Effector CD4-positive, alpha-beta T cell (primary cell): ENCODE results near the gene H2AZ2.
"Not testable (repeated sequence)": the region's sequence is repeated elsewhere in the genome, so short reads cannot be mapped to it uniquely, and the experiment has no call there.

ENCODE experiments used
- DNase-seq: peaks from one replicate; pipeline ENCODE4 v3.0.0-alpha.2; 2020

Gene H2AZ2

DNA sequence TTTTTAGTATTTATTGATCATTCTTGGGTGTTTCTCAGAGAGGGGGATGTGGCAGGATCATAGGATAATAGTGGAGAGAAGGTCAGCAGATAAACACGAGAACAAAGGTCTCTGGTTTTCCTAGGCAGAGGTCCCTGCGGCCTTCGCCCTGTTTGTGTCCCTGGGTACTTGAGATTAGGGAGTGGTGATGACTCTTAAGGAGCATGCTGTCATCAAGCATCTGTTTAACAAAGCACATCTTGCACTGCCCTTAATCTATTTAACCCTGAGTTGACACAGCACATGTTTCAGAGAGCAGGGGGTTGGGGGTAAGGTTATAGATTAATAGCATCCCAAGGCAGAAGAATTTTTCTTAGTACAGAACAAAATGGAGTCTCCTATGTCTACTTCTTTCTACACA, 22.4 kb upstream of the H2AZ2 start:
- DNase-seq = not testable (repeated sequence)

DNA sequence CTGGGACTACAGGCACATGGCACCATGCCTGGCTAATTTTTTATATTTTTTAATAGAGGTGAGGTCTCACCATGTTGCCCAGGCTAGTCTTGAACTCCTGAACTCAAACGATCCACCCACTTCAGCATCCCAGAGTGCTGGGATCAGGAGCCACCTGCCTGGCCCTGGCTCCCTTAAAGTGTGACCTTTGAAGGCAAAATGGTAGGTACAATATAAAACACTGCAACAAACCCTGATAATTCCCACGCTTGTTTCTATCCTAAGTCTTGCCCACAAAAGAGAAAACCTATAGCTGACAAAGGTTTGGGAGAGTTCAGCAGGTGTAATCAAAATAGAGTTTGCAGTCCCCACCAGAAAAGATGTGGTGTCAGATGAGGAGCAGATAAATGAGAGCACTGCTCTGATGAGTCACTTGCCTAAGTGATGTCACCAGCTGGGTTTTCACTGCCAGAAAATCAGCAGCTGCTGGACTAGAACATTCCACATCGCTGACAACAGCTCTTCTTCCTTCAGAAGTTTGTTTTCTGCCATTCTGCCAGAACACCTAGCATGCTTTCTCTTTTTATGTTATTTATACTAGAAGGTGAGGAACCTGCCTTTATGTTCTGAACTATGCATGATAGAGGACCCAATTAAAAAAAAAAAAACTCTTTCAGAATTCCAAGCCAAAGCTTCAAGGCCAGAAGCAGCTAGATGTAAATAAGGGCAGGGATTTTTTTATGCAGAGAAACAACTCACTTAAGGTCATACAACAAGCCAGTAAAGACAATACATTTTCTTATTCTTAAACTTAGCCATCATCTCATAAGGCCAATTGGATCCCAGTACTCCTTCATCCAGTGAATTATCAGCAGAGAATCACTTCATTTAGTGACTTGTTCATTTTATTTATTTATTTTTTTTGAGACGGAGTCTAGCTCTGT, 19.4 kb upstream of the H2AZ2 start:
- DNase-seq = no peak

DNA sequence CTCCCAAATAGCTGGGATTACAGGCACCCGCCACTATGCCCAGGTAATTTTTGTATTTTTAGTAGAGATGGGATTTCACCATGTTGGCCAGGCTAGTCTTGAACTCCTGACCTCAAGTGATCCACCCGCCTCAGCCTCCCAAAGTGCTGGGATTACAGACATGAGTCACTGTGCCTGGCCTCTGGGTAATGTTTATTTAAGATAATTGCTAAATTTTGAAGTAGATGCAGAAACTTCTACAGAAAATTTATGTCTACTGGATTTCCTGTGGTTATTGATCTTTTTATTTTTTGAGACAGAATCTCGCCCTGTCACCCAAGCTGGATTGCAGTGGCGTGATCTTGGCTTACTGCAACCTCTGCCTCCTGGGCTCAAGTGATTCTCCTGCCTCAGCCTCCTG, 14.1 kb upstream of the H2AZ2 start:
- DNase-seq = not testable (repeated sequence)

GRCh38 chr7:44858161-44858560, 10.3 kb upstream of the H2AZ2 start:
- no peak for DNase-seq

GRCh38 chr7:44854644-44855364, 6.9 kb upstream of the H2AZ2 start:
- DNase-seq = no peak

DNA sequence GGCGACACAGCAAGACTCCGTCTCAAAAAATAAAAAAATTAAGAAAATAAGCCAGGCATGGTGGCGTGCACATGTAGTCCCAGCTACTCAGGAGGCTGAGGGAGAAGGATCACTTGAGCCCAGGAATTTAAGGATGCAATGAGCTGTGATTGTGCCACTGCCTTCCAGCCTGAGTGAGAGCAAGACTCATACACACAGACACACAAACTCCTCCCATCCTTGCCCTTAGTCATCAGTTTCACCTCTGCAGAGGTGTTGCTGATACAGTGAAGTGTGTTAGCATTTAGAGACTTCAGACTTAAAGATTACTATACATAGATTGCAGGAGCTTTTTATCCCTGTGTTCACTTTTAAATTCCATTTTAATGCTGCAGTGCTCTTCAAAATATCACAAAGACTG, 5.5 kb upstream of the H2AZ2 start:
- no peak for DNase-seq

- DNase-seq = no peak
Measured at GRCh38 chr7:44852590-44852989, 4.7 kb upstream of the H2AZ2 start.

- no peak for DNase-seq
Measured at GRCh38 chr7:44849885-44850544, 2.1 kb upstream of the H2AZ2 start.

- no peak for DNase-seq
Measured at GRCh38 chr7:44849259-44849884, 1.5 kb upstream of the H2AZ2 start.

- DNase-seq = peak; percentile 71
Measured at GRCh38 chr7:44847509-44847919, 373 bp downstream of the H2AZ2 start.

DNA sequence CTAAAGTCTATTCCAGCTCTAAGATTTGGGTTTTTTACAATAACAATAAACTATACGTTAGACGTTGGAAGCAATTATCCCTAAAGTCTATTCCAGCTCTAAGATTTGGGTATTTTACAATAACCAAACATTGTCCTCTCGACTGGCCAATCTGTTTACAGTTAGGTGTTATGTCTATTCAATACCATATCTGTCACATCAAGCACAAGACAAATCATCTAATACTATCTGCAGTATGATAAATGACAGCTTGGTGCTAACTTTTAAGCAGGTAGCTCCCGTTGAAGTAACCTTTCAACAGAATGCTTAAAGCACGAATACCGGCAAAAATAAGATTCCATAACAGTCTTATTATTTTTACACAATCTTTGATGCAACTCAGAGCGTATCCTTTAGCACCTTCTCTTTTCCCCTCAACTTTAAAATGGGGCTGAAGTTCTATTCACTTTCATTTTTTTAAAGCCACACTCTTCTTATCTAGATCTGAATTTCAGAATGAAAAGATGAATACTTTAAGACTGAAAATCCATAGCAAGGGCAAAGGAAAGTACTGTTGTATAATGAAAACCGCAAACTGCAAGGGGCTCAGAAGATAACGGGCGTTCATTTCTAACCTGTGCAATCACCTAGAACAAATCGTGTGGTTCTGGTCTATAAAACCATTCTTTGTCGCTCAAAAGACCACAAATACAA, 925 bp downstream of the H2AZ2 start:
- no peak for DNase-seq

- DNase-seq = peak; percentile 8
Measured at GRCh38 chr7:44846390-44846789, 1.5 kb downstream of the H2AZ2 start.

DNA sequence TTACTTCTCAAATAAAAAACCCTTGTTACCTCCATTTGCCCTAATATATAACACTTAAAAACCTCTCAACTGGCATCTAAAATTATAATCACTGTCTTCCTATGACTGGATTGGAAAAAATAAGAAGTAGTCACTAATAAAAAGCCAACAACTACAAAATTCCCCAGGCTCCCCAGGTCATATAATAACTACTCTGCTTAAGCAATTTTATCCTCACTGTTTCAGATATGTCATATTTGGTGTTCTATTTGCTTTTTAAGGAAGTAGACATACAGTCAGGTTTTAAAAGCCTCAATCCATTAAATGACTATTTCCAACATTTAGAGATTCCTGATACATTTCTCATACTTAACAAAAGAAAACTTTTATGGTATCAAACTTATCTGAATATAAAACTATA, 2.4 kb downstream of the H2AZ2 start:
- no peak for DNase-seq

GRCh38 chr7:44843440-44843839, 4.4 kb downstream of the H2AZ2 start:
- not testable (repeated sequence) for DNase-seq

GRCh38 chr7:44842675-44843074, 5.2 kb downstream of the H2AZ2 start:
- not testable (repeated sequence) for DNase-seq

- no peak for DNase-seq
Measured at GRCh38 chr7:44838751-44839150, 9.1 kb downstream of the H2AZ2 start.

DNA sequence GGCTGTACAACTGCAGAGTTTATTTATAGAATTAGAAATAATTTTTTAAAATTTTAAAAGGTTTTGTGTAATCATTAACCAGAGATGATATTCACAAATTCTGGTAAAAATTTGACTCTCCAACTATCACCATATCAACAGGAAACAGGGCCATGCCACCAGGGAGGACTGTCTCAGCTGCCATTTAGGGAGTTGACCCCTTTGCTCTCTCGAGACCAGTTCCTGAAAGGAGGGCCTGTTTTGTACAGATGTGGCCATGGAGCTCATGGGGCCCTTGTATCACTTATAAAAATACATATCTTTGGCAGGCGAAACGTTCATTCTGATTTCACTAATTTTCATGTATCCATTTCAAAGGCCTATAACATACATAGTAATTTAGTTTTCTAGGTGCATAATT, 20.3 kb downstream of the H2AZ2 start:
- no peak for DNase-seq

- DNase-seq = no peak
Measured at GRCh38 chr7:44824894-44825526, 22.9 kb downstream of the H2AZ2 start.

DNA sequence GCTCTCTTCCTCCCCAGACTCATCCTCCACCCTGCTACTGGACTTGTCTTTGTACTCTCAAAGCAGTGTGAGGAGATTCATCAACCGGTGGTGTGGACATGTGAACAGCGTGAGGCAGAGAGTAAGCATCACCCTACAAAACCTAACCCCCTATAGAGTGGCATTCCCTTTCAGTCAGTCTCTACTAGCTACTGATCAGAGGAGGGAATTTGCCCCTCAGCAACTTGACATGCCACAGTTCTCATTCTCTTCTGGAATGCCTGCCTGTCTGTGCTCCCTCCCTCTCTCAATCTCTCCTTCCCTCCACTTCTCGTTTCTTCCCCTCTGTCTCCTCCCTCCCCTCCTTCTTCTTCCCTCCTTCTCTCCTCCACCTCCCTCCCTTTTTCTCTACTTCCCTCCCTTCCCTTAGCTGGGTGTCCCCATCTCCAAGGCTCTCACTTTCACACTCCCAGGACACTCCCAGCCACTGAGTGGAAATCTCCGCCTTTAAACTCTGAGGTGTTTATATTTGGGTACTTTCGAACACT, 24.6 kb downstream of the H2AZ2 start:
- DNase-seq = no peak

DNA sequence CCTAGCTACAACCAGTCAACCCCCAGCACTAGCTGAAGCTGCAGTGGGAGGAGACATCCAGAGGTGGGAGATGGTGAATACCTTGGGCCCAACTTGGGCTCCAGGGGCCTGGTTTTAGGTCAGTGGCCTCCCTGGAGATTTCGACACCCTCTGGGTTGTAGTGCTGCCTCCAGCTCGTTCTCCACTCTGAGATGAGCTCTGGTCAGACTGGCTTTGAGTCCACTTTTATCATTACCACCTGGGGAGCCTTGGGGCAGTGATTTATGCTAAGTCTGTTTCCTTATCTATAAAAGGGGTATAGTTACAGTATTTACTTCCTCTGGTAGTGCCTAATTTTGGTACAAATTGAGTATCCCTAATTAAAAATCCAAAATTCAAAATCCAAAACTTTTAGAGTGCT, 28.6 kb downstream of the H2AZ2 start:
- DNase-seq = no peak

DNA sequence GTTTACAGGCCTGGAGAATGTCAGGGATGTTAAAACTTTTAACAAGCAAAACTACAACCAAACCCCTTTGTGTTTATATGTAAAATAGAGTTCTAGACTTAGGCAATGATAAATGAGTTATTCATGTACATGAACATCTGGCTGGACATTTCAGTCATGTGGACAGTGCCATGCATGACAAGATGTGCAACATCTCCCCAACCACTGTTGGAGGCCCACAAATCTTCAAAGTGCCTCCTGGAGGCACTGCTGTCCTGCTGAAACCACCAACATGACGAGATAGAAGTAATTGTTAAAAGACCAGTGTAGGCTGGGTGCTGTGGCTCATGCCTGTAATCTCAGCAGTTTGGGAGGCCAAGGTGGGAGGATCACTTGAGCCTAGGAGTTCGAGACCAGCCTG, 33.0 kb downstream of the H2AZ2 start:
- no peak for DNase-seq

DNA sequence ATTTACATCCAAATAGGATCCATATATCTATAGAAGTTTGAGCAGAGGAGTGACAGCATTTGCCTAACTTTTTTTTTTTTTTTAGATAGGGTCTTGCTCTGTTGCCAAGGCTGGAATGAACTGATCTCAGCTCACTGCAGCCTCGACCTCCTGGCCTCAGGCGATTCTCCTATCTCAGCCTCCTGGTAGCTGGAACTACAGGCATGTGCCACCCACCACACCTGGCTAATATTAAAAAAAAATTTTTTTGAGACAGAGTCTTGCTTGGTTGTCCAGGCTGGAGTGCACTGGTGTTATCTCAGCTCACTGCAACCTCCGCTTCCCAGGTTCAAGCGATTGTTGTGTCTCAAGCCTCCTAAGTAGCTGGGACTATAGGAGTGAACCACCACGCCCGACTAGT, 36.3 kb downstream of the H2AZ2 start:
- no peak for DNase-seq
